ENCODE results near the gene RBMX.

GRCh38 chrX:136906921-136907510, 26.5 kb upstream of the RBMX start:
- TF ChIP-seq POLR2A (IDR thresholded peaks at IDR 0.05; ENCODE audit: low read depth) (no peak), POLR2AphosphoS5 (IDR thresholded peaks at IDR 0.05) (no peak)
